Measurements from ENCODE around the gene TSLP.

Gene TSLP

GRCh38 chr5:111095982-111096381 is 24.5 kb downstream of the TSLP start:
- Histone ChIP-seq H2BK120ac (ENCODE audit: low read depth, low read length) (no peak overlapping the region), H3K4me1 (ENCODE audit: control insufficient read depth in 2 of 2, insufficient read depth in 1 of 2, low read depth in 1 of 2, low read length in 2 of 2) (peaks cover 0 to 9% of the 10 kb centered on the region in 2 donors), H3K4me2 (ENCODE audit: insufficient read depth, low read length, poor library complexity, severe bottlenecking) (no peak overlapping the region), H4K91ac (ENCODE audit: low read depth, low read length, poor library complexity) (no peak overlapping the region), H2BK15ac (ENCODE audit: low read length) (no peak overlapping the region), H3K4me3 (ENCODE audit: low read length in 2 of 2) (no peak overlapping the region), H3K79me1 (ENCODE audit: low read depth, low read length) (no peaks in the 10 kb centered on the region), H2BK12ac (ENCODE audit: low read length) (no peak overlapping the region), H3K18ac (ENCODE audit: low read length) (no peak overlapping the region), H3K4ac (ENCODE audit: low read length) (no peak overlapping the region), H3K14ac (ENCODE audit: low read length) (no peak overlapping the region), H4K8ac (ENCODE audit: low read depth, low read length) (no peak overlapping the region), H2AFZ (ENCODE audit: low read length) (no peak overlapping the region), H3K27ac (replicated peaks; ENCODE audit: low read length) (no peak overlapping the region), H3K23ac (ENCODE audit: low read depth, low read length, poor library complexity) (no peak overlapping the region), H3K9ac (ENCODE audit: low read depth, low read length, poor library complexity) (no peak overlapping the region), H2AK5ac (ENCODE audit: low read depth, low read length) (no peak overlapping the region), H2BK5ac (ENCODE audit: low read length) (no peak overlapping the region), H3K27me3 (ENCODE audit: control insufficient read depth in 3 of 3, insufficient read depth in 3 of 3, low read depth in 1 of 3, low read length in 3 of 3) (peaks cover 0 to 2% (median 0%) of the 10 kb centered on the region in 3 experiments), H3K9me3 (replicated peaks in 1 of 2; ENCODE audit: control insufficient read depth in 2 of 2, insufficient read depth in 1 of 2, low read depth in 1 of 2, low read length in 2 of 2) (peaks cover 3 to 6% of the 10 kb centered on the region in 2 donors), H3K36me3 (replicated peaks in 1 of 2; ENCODE audit: control insufficient read depth in 2 of 2, insufficient read depth in 2 of 2, low read length in 2 of 2) (peaks cover 9 to 67% of the 10 kb centered on the region in 2 donors)
- no peak for DNase-seq (ENCODE audit: low spot score)
- WGBS, 2 donors (ENCODE audit: extremely low coverage in 2 of 2, insufficient read length in 2 of 2, insufficient replicate concordance in 1 of 2): no CpG with 5 or more reads among the region's 1 CpG

GRCh38 chr5:111099058-111099778 is 27.7 kb downstream of the TSLP start:
- no peak overlapping the region for H3K18ac ChIP-seq (ENCODE audit: low read length)
- no peak overlapping the region for H2AFZ ChIP-seq (ENCODE audit: low read length)
- no peak overlapping the region for H3K4me3 ChIP-seq (ENCODE audit: low read length in 2 of 2)
- H4K8ac ChIP-seq (ENCODE audit: low read depth, low read length): no peak overlapping the region
- H3K9me3 ChIP-seq (replicated peaks in 1 of 2; ENCODE audit: control insufficient read depth in 2 of 2, insufficient read depth in 1 of 2, low read depth in 1 of 2, low read length in 2 of 2): no peaks in the 10 kb centered on the region
- H3K4me1 ChIP-seq (ENCODE audit: control insufficient read depth in 2 of 2, insufficient read depth in 1 of 2, low read depth in 1 of 2, low read length in 2 of 2): no peaks in the 10 kb centered on the region
- H2BK12ac ChIP-seq (ENCODE audit: low read length): no peak overlapping the region
- no peak overlapping the region for H4K91ac ChIP-seq (ENCODE audit: low read depth, low read length, poor library complexity)
- no peak overlapping the region for H3K9ac ChIP-seq (ENCODE audit: low read depth, low read length, poor library complexity)
- no CpG with 5 or more reads among the region's 1 CpG for WGBS, 2 donors (ENCODE audit: extremely low coverage in 2 of 2, insufficient read length in 2 of 2, insufficient replicate concordance in 1 of 2)
- no peak overlapping the region for H3K23ac ChIP-seq (ENCODE audit: low read depth, low read length, poor library complexity)
- no peak for DNase-seq (ENCODE audit: low spot score)
- no peak overlapping the region for H2BK15ac ChIP-seq (ENCODE audit: low read length)
- H3K14ac ChIP-seq (ENCODE audit: low read length): no peak overlapping the region
- peaks cover 11 to 99% of the 10 kb centered on the region in 2 donors for H3K36me3 ChIP-seq (replicated peaks in 1 of 2; ENCODE audit: control insufficient read depth in 2 of 2, insufficient read depth in 2 of 2, low read length in 2 of 2)
- no peak overlapping the region for H2BK120ac ChIP-seq (ENCODE audit: low read depth, low read length)
- H3K4me2 ChIP-seq (ENCODE audit: insufficient read depth, low read length, poor library complexity, severe bottlenecking): no peak overlapping the region
- no peaks in the 10 kb centered on the region for H3K79me1 ChIP-seq (ENCODE audit: low read depth, low read length)
- H3K27me3 ChIP-seq (ENCODE audit: control insufficient read depth in 3 of 3, insufficient read depth in 3 of 3, low read depth in 1 of 3, low read length in 3 of 3): peaks cover 0 to 2% (median 0%) of the 10 kb centered on the region in 3 experiments
- H2BK5ac ChIP-seq (ENCODE audit: low read length): no peak overlapping the region
- no peak overlapping the region for H3K4ac ChIP-seq (ENCODE audit: low read length)
- H2AK5ac ChIP-seq (ENCODE audit: low read depth, low read length): no peak overlapping the region
- no peak overlapping the region for H3K27ac ChIP-seq (replicated peaks; ENCODE audit: low read length)

DNA sequence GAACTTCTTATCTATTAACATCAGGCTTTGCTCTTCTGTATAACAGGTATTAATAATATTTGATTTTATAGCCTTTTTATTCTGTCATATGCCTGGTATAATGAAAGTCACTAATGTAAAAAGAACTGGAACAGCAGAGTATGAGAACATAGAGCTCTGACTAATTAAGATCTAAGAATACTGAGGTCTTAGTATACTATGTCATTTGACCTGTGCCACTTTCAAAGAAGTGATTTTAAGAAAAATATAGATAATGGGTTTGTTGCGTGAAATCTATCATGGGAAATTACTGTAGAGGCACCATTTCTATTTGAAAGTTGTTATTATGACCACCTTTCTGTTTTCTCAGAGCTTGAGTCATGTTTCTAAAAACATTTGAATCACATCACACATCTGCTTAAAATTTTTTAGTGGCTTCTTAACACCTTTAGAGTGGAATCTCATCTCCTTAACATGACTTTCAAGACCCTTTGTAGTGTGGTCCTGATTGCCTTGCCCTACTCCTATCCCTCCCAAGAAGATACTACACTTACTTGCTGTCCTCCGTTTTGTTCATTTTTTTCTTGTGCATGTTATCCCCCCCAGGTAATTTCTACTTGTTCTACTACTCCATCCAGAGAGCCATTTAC is 34.9 kb downstream of the TSLP start:
- H3K4me3 ChIP-seq (ENCODE audit: low read length in 2 of 2): no peak overlapping the region
- H2BK15ac ChIP-seq (ENCODE audit: low read length): no peak overlapping the region
- H4K8ac ChIP-seq (ENCODE audit: low read depth, low read length): no peak overlapping the region
- no CpG with 5 or more reads among the region's 2 CpGs for WGBS, 2 donors (ENCODE audit: extremely low coverage in 2 of 2, insufficient read length in 2 of 2, insufficient replicate concordance in 1 of 2)
- no peak overlapping the region for H3K18ac ChIP-seq (ENCODE audit: low read length)
- H3K23ac ChIP-seq (ENCODE audit: low read depth, low read length, poor library complexity): no peak overlapping the region
- no peak overlapping the region for H2AFZ ChIP-seq (ENCODE audit: low read length)
- H3K9me3 ChIP-seq (replicated peaks in 1 of 2; ENCODE audit: control insufficient read depth in 2 of 2, insufficient read depth in 1 of 2, low read depth in 1 of 2, low read length in 2 of 2): no peaks in the 10 kb centered on the region
- no peak overlapping the region for H2AK5ac ChIP-seq (ENCODE audit: low read depth, low read length)
- H3K14ac ChIP-seq (ENCODE audit: low read length): no peak overlapping the region
- DNase-seq (ENCODE audit: low spot score): no peak
- no peak overlapping the region for H2BK5ac ChIP-seq (ENCODE audit: low read length)
- H3K4me1 ChIP-seq (ENCODE audit: control insufficient read depth in 2 of 2, insufficient read depth in 1 of 2, low read depth in 1 of 2, low read length in 2 of 2): no peaks in the 10 kb centered on the region
- H2BK120ac ChIP-seq (ENCODE audit: low read depth, low read length): no peak overlapping the region
- no peak overlapping the region for H2BK12ac ChIP-seq (ENCODE audit: low read length)
- H3K27ac ChIP-seq (replicated peaks; ENCODE audit: low read length): no peak overlapping the region
- no peaks in the 10 kb centered on the region for H3K27me3 ChIP-seq (ENCODE audit: control insufficient read depth in 3 of 3, insufficient read depth in 3 of 3, low read depth in 1 of 3, low read length in 3 of 3)
- H3K79me1 ChIP-seq (ENCODE audit: low read depth, low read length): no peaks in the 10 kb centered on the region
- no peak overlapping the region for H3K4me2 ChIP-seq (ENCODE audit: insufficient read depth, low read length, poor library complexity, severe bottlenecking)
- H3K36me3 ChIP-seq (replicated peaks in 1 of 2; ENCODE audit: control insufficient read depth in 2 of 2, insufficient read depth in 2 of 2, low read length in 2 of 2): peaks cover 7 to 100% of the 10 kb centered on the region in 2 donors
- H3K4ac ChIP-seq (ENCODE audit: low read length): no peak overlapping the region
- H3K9ac ChIP-seq (ENCODE audit: low read depth, low read length, poor library complexity): no peak overlapping the region
- no peak overlapping the region for H4K91ac ChIP-seq (ENCODE audit: low read depth, low read length, poor library complexity)

GRCh38 chr5:111107371-111107770 is 35.9 kb downstream of the TSLP start:
- Histone ChIP-seq H3K4me2 (ENCODE audit: insufficient read depth, low read length, poor library complexity, severe bottlenecking) (no peak overlapping the region), H3K4me1 (ENCODE audit: control insufficient read depth in 2 of 2, insufficient read depth in 1 of 2, low read depth in 1 of 2, low read length in 2 of 2) (no peaks in the 10 kb centered on the region), H2BK5ac (ENCODE audit: low read length) (no peak overlapping the region), H2BK15ac (ENCODE audit: low read length) (no peak overlapping the region), H3K79me1 (ENCODE audit: low read depth, low read length) (no peaks in the 10 kb centered on the region), H2BK120ac (ENCODE audit: low read depth, low read length) (no peak overlapping the region), H3K9ac (ENCODE audit: low read depth, low read length, poor library complexity) (no peak overlapping the region), H3K9me3 (replicated peaks in 1 of 2; ENCODE audit: control insufficient read depth in 2 of 2, insufficient read depth in 1 of 2, low read depth in 1 of 2, low read length in 2 of 2) (no peaks in the 10 kb centered on the region), H3K14ac (ENCODE audit: low read length) (no peak overlapping the region), H2AK5ac (ENCODE audit: low read depth, low read length) (no peak overlapping the region), H3K18ac (ENCODE audit: low read length) (no peak overlapping the region), H3K27me3 (ENCODE audit: control insufficient read depth in 3 of 3, insufficient read depth in 3 of 3, low read depth in 1 of 3, low read length in 3 of 3) (no peaks in the 10 kb centered on the region), H2BK12ac (ENCODE audit: low read length) (no peak overlapping the region), H4K8ac (ENCODE audit: low read depth, low read length) (no peak overlapping the region), H4K91ac (ENCODE audit: low read depth, low read length, poor library complexity) (no peak overlapping the region), H3K27ac (replicated peaks; ENCODE audit: low read length) (no peak overlapping the region), H3K36me3 (replicated peaks in 1 of 2; ENCODE audit: control insufficient read depth in 2 of 2, insufficient read depth in 2 of 2, low read length in 2 of 2) (peaks cover 7 to 100% of the 10 kb centered on the region in 2 donors), H2AFZ (ENCODE audit: low read length) (no peak overlapping the region), H3K4ac (ENCODE audit: low read length) (no peak overlapping the region), H3K4me3 (ENCODE audit: low read length in 2 of 2) (no peak overlapping the region), H3K23ac (ENCODE audit: low read depth, low read length, poor library complexity) (no peak overlapping the region)
- no CpG with 5 or more reads among the region's 2 CpGs for WGBS, 2 donors (ENCODE audit: extremely low coverage in 2 of 2, insufficient read length in 2 of 2, insufficient replicate concordance in 1 of 2)
- DNase-seq (ENCODE audit: low spot score): no peak
